GM19035 (cell line): ENCODE data around the gene TRAPPC2B.
A peak's percentile ranks its signal among the peaks of the same experiment; 100 is the strongest.

Experiments used
- ATAC-seq: cut with Tn5 transposase; IDR thresholded peaks from one replicate; pipeline ENCODE4 v1.9.1; 2021; ENCODE audit not compliant: unreplicated experiment

Gene TRAPPC2B

DNA sequence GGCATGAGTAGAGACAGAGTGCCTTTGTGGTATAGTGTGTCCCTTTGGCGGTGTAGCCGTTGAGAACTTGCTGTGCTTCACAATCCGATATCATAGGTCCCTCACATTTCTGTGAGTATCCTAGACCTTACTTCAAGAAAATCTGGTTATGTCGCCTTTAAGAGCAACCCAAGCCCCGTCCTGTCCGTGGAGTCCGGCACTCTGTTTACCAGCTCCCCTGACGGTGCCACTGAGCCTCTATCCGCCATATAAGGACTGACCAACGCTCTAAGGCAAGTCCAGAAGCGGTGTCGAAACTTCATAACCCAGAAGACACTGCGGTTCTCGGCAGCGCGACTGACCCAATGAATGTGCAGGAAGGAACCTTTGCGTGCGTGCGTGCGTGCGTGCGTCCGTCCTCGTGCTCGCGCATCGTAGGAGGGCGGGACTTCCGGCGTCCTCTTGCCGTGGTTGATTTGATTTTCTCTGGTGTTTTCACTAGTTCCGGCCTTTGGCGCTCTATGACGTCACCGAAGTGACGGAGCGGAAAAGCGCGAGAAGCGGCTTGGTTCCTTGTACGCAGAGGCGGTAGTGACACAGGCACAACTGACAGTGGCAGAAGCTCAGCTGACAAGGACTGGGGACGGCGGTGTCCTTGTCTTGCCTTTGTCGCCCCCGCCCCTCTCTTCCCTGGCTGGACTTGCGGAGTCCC is at the start of gene TRAPPC2B, which contains the start of gene ZNF547:
Gene TRAPPC2B (plus strand): TSS at position 555 of the 691 bp plus-strand sequence. CDS start 1,283 bp downstream, outside the sequence.
Gene ZNF547 (plus strand): TSS at position 555 of the 691 bp plus-strand sequence. CDS start 5,005 bp downstream, outside the sequence.
- peak; percentile 96 for ATAC-seq

DNA sequence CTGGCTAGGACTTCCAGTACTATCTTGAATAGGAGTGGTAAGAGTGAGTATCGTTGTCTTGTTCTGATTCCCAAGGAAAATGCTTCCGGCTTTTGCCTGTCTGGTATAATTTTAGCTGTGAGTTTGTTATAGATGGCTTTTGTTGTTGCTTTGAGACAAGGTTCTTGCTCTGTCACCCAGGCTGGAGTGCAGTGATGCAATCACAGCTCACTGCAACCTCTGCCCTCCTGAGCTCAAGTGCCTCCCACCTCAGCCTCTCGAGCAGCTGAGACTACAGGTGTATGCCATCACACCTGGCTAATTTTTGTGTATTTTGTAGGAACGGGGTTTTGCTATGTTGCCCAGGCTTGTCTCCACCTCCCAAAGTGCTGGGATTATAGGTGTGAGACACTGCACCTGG is 49.2 kb upstream of the TRAPPC2B start:
- no peak for ATAC-seq

DNA sequence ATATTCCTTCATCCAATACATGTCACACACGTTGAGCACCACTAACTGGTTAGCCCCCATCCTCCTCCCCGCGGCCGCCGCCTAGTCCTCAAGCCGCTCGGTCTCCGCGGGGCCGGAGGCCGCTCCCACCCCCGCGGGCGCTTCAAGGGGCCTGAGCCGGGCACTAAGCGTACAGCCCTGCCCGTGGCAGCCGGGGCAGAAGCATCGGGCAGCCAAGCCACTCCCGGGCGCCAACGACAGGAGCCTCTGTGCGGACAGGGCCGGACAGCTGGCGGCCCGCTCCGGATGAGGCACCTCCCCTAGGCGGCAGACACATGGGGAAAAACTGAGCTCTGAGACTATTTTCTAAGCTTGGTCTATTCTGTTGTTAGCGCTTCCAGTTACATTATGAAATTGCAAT is 45.8 kb upstream of the TRAPPC2B start:
- ATAC-seq, result no peak

DNA sequence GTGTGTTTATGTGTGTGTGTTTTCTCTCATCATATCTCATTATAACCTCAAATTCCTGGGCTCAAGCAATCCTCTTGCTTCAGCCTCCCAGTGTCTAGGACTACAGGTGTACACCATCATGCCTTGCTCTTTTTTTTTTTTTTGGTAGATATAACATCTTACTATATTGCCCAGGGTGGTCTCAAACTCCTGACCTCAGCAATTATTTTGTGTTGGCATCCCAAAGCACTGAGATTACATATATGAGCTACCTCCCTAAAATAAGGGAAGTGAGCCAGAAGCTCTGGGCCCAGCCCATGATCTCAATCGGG is 43.5 kb upstream of the TRAPPC2B start:
- ATAC-seq, result peak; percentile 18

DNA sequence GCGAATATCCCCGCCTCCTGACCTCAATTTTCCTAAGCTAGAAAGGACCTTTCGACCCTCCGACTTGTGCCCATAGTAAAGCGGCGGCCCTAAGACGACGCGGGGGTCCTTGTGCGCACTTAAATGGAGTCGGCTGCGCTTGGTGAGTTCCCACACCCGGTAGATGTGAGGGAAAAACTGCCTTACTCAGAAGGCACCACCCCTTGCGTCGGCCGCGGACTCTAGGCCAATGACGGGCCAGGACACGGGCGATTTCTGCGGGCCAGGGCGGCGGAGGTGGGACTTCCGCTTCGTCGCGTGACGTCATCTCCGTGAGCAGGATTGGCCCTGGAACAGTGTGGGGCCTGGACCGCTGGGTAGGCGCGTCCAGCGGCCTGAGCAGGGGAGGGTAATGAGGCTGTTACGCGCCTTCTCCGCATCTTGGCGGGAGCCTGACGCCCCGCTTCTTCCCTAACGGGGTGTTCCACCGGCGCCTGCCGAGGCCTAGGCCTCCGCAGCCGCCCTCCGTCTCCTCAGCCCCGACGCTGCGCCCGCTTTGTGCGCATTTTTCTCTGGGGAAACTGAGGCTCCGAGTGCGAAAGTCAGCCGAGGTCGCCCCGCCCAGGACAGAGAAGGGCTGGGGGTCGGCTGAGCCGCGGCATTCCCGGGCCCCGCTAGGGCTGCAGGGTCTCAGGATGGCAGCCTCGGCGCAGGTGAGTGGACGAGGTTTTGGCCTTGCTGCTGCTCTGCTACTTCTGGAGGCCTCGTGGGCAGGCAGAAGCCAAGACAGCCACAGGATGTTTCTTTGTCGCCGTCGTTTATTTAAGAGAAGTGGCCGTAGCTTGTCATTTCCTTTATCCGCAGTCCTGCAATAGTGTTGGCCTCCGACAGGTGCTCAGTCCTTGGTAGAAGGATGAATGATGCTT is 42.9 kb upstream of the TRAPPC2B start, which contains the start of gene ZNF543:
Gene ZNF543 (plus strand): TSS at position 293 of the 905 bp plus-strand sequence. CDS start 382 bp downstream, at position 675.
- ATAC-seq, result peak; percentile 98

DNA sequence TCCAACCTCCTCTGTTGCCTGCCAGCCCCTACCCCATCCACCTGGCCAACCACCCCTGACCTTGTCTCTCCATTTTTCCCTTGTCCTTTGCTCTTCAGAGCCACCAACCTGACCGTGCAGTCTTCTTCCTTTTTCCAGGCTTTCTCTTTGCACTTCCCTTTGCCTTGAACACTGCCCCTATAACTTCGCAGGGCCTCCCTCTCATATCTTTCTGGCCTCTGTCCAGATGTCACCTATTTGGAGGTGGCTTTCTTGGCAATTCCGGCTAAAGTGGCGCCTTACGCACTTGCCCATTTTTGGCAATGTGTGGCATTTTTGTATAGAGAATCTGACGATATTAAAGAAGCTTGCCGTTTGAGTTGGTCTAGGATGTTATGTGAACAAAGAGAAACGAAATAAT is 42.2 kb upstream of the TRAPPC2B start:
- ATAC-seq, result no peak

DNA sequence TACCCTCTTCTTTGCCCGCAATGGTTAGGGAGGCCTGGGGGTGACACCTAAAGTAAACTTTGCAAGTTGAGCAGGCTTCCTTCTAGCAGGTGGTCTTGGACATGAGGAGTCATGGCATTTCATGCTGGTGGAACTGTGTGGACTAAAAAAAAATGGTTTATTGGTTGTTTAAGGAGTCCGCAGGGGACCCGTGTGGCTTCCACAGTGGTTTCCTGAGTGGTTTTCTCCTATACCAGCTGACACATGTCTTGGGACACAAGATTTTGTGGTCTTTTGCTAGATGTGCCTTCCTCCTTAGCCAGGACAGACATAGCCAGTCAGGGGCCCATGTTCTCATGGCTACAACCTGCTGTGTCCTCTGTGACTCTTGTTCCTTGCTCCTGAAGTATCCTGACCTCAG is 41.6 kb upstream of the TRAPPC2B start:
- ATAC-seq, result no peak

DNA sequence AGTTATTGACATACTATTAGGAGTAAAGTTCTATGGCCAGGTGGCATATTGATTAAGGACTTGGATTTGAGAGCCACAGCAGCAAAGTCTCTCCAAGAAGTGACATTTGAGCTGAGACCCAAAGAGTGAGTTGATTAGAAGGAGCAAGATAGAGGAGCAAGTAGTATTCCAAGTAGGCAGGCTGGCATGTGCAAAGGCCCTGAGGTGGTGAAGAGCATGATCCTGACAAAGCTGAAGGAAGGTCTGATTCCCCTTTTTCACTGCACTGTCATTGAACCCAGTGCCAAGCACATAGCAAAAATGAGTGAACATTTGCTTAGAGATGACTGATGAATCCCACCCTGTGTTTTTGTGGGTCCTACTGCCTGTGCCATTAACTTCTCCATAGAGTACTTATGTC is 38.4 kb upstream of the TRAPPC2B start:
- ATAC-seq, result no peak

DNA sequence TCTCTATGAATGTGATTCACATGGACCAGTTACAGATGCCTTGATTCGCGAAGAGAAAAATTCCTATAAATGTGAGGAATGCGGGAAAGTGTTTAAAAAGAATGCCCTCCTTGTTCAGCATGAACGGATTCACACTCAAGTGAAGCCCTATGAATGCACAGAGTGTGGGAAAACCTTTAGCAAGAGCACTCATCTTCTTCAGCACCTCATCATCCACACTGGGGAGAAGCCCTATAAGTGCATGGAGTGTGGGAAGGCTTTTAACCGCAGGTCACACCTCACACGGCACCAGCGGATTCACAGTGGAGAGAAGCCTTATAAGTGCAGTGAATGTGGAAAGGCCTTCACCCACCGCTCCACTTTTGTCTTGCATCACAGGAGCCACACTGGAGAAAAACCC is 35.4 kb upstream of the TRAPPC2B start:
- ATAC-seq, result no peak

DNA sequence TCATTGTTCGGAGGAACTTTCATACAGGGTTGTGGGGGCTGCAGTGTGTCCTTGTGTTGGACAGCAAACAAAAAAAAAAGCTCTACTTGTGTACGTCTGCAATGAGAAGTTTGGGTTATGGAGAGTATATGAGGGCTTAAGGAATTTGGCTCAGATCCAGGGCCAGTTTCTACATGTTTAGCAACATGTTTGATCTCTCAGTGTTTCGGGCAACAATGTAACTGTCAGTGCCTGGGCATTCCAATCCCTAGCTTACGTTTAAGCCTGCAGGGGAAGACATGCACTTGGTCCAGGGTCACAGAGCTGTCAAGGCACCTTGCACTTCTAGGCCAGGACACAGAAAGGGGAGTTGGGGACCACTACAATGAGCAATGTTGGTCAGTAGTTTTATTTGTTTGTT is 29.2 kb upstream of the TRAPPC2B start:
- no peak for ATAC-seq

DNA sequence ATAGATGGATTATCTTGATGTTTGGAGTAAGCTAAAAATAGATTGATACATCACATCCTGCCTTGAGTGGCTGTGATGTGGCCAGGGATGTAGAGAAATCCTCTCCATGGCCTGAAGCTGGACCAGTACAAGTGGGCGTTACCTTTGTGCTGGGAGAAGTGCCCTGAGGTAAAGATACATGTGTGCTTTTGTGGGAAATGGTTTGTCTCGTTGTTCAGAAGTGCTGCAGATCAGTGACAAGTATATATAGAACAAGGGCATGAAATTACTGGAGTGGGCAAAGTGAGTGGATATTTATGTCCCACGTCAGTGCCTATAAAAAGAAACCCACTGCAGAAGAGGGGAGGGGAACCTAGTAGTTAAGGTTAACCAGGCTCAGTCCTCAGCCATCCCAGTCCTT is 24.5 kb upstream of the TRAPPC2B start:
- ATAC-seq, result no peak

DNA sequence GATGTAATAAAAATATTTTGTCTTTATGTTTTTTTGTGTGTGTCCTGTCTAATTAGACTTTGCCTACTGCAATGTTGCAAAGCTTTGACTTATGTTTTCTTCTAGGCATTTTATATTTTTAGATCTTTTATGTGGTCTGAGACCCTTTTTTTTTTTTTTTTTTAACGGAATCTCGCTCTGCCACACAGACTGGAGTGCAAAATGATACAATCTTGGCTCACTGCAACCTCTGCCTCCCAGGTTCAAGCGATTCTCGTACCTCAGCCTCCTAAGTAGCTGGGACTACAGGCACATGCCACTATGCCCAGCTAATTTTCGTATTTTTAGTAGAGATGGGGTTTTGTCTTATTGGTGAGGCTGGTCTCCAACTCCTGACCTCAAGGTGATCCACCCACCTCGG is 20.8 kb upstream of the TRAPPC2B start:
- no peak for ATAC-seq

DNA sequence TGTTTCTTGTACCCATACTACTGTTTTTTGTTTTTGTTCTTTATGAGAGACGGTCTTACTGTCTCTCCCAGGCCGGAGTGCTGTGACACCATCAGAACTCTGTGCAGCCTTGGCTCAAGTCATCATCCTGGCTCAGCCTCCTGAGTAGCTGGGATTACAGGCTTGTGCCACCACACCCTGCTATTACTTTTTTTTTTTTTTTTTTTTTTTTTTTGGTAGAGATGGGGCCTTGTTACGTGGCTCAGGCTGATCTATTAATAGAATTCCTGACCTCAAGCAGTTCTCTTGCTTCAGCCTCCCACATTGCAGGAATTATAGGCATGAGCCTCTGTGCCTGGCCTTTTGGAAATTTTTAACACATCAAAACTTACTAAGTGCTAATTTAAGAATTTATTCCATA is 15.2 kb upstream of the TRAPPC2B start:
- ATAC-seq, result no peak

DNA sequence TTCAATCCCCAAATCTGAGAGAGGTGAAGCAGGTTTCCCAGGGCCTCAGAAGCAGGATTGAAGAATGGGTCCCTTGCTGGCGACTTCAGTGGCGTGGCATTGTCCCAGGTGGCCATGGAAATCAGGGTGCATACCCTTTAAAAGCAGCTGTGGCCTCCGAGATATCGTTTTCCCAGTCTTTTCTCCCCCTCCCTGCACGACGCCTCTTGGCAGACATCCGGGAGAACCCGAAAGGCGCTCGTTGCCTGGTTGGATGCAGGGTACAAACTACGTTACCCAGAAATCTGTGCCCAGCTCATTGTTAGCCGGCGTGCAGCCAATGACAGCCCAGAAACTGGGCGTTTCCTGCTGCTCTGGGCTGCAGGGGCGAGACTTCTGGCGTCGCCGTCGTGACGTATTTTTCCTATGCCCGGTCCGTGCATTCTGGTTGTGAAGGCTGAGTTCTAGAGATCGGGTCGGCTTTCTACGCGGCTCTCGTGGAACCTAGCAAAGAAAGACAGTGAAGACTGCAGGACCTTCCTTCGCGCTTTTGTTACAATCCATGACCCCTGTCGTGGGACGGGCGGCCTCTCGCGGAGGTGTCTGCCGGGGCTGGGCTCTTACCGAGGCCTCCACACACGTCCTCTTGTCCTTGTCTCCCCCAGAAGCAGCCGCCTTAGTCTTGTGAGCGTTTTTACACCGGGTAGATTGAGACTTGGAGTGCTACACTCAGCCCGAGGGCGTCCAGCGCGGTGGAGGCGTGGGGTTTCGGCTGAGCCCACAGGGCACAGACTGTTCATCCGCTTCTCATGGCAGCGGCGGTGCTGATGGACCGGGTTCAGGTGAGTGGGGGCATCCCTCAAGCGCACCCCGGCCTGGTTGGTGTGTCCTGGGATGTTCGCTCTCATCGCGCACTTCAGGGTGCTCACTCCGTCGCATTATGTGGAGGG is 12.2 kb upstream of the TRAPPC2B start, which contains the start of gene ZNF304:
Gene ZNF304 (plus strand): TSS at position 395 of the 929 bp plus-strand sequence. CDS start 394 bp downstream, at position 789.
- ATAC-seq, result peak; percentile 98

DNA sequence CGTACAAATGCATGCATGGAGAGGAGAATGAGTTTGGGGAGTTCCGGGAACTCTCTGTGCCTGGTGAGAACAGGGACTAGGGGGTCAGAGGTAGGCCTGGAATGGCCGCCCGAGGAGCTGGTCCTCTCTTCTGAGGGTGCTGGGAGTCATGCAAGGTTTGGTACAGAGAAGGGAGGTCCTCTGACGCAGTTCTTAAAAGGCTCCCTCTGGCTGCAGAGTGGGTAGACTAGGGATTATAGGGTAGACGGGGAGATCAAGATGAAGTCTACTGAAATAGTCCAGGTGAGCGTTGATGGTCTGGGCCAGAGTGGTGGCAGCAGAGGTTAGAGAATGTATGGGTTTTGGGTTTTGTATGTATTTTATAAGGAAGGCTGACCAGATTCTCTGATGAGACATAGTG is 11.5 kb upstream of the TRAPPC2B start:
- ATAC-seq, result no peak

DNA sequence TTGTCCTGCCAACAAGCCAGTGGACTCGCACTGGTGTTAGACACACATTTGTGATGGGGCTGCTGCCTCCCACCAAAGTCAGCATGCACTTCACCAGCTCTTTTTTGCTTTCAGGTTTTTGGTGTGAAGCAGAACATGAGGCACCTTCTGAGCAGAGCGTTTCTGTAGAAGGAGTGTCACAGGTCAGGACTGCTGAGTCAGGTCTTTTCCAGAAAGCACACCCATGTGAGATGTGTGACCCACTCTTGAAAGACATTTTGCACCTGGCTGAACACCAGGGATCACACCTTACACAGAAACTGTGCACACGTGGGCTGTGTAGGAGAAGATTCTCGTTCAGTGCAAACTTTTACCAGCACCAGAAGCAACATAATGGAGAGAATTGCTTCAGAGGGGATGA is 7.4 kb upstream of the TRAPPC2B start:
- ATAC-seq, result no peak

DNA sequence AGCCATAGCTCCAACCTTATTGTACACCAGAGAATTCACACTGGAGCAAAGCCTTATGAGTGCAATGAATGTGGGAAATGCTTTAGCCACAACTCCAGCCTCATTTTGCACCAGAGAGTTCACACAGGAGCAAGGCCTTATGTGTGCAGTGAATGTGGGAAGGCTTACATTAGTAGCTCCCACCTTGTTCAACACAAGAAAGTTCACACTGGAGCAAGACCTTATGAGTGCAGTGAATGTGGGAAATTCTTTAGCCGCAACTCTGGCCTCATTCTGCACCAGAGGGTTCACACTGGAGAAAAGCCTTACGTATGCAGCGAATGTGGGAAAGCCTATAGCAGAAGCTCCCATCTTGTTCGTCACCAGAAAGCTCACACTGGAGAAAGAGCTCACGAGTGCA is 5.9 kb upstream of the TRAPPC2B start:
- ATAC-seq, result no peak

DNA sequence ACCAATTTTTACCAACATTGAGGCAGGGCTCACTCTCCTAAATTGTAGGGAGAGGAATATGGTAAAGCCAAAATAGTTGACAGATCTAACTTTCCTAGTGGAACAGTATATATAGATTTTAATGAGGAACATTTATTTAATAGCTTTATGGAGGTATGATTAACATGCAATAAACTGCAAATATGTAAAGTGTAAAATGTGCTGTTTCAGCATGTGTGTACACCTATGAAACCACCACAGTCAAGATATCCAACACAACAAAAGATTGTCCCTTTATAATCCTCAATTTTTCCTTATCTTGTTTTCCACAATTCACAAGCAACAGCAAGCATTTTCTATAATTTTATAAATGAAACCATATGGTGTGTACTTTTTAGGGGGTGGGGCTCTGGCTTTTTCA is 4.1 kb upstream of the TRAPPC2B start:
- ATAC-seq, result no peak

DNA sequence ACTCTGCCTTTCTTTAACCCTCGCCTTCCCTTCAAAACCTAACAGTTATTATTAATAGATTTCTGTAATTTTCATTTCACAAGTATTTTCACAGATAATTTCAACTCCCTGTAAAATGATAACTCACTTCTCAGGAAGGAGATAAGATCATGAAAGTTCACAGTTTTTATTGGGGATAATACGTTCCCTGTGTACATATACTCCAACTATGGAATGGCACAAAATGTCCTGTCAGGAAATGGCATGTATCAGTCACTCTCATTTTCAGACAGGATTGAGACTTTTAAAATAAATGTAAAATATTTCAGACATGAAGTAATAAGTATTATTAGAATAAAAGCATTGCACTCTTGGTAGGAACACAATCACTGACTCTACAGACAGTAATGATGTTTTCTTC is 932 bp upstream of the TRAPPC2B start:
- ATAC-seq, result no peak

DNA sequence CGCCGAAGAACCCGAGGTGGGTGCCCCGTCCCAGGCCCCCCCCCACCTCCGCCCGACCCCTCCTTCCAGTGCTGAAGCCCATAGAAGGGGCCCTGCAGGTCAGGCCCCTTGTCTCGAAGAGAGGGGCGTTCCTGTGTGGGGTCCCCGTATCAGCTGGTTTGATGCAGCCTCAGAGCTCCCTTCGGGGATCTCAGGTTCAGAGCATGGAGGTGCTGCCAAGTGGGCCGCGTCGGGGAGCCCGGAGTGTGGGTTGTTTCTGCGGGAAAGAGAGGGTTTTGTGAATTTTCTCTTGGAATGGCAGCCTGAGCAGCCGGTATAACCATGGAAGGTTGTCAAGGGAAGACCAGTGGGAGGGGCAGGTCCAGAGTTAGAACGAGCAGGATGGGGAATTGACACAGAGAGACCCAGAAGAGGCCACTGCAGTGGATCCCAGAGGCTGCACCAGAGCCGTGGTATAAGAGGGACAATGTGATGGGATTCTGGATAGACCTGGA is 384 bp downstream of the TRAPPC2B start:
- ATAC-seq, result no peak

DNA sequence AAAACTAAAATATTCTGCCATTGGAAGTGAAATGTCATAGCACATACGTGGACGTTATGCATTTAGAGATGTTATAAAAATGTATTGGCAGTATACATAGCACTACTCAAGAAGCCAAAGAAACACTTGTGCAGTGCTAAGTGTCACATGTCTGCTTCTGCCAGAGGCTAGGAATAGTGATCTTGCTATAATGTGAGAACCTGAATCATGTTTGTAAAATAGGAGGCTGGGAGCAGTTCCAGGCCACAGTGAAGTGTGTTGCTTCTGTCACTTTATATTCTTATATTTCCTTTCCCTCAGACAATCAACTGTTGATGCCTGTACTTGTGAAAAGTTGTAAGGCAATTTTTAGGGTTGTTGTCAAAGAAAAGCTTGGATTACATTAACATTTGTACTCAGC is 3.4 kb downstream of the TRAPPC2B start:
- ATAC-seq, result no peak
